Fibroblast of skin of left biceps (primary cell): ENCODE results near the gene HDAC4.
A peak's percentile ranks its signal among the peaks of the same experiment; 100 is the strongest.

ENCODE experiments used
- DNase-seq, 2 experiments: peaks; one replicate each; pipeline ENCODE4 v3.0.0-alpha.2; 2013; ENCODE audit warnings: low read depth in 2 of 2

HDAC4 gene

DNA sequence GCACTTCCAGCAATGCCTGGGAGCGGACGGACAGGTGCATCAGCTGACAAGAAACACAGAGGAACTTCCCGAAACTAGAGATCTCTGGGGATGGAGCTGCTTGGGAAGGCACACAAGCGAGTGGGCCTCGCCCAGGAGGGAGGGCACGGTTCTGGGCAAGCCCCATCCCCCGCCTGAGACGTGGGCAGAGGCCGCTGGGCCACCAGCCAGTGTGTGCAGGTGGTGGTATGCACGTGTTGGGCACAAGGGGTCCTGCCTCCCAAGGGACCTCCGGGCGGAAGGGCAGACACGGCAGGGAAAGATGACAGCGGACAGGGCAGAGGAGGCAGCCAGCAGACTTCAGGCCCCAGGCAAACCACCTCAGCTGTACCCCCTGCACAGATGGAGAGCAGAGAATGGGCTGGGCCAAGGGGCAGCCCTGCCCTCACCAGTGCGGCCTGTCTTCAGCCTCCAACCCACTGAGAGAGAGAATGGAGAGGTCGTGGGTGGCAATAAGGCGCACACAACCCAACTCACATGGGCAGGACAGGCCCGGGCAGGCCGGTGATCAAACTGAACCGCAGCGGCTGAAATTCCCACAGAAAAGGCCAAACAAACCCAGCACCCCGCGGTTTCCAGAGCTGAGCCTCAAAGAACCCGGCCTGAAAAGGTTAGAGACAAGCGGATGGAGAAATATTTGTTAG is 51.2 kb downstream of the HDAC4 start:
- DNase-seq = no peak

DNA sequence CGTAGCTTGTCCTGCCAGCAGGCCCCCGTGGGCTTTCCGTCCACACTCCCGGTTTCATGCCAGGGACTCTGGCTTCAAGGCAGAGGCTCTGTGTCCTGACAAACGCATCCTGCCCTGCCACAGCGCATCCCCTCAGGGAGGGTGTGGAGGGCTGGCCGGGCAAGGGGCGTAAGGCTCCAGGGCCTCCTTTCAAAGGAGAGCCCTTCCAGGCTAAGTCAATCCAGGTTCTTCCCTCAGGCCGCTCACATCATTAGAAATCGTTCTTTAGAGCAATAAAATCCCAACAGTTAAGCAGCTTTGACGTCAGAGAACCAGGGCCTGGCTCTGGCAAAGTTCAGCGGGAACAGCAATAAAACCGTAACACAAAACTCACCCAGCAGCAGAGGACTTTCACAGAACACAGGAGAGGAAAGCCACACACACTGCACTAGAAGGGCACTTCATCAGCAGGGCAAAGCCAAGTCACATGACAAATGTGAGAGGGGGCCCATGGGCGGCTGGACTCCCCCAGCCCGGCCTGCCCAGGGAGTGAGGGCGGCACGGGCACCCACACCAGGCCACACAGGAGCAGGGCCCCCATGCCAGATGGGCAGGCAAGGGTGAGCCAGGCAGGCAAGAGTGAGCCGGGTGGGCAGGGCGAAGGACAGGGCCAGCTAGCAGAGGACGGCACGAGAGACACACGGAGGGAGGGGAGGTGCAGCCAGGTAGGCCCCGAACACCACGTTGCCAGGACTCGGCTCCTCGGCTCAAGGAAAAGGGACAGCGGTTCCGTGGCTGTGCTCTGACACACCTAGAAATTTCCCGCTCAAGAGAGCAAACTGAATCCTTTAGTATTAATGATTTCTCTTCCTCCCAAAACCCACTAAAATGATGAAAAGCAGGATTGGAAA is 52.0 kb downstream of the HDAC4 start:
- DNase-seq = no peak

DNA sequence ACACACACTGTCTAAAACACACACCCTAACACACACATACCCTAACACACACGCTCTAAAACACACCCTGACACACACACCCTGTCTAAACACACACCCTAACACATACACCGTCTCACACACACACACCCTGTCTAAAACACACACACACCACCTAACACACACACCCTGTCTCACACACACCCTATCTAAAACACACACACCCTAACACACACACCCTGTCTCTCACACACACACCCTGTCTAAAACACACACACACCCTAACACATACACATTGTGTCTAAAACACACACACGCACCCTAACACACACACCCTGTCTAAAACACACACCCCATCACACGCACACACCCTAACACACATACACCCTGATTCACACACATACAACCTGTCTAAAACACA is 54.1 kb downstream of the HDAC4 start:
- DNase-seq = no peak

DNA sequence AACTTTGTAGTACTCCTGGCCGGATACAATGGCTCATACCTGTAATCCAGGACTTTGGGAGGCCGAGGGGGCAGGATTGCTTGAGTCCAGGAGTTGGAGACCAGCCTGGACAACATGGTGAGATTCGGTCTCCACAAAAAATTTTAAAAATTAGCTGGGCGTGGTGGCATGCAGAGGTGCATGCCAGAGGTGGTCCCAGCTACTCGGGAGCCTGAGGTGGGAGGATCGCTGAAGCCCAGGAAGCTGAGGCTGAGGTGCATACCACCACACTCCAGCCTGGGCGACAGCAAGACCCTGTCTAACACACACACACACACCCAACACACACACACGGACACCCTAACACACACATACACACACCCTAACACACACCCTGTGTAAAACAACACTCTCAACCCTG is 55.6 kb downstream of the HDAC4 start:
- DNase-seq = no peak

DNA sequence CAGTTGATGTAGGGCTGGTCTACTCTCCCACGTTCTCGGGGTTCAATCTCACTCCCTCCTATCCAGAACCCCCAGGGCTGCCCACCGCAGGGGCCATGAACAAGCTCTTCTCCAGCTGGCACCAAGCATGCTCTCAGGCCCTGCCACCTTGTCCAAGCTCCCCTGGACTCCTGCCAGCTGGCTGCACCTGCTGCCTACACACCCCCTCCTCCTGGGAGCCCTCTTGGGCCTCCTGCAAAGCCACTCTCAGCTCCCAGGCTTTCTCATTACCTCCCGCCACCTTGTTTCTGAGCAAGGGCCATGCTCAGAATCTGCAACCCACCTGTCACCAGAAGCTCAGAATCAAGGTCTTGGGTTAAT is 56.0 kb downstream of the HDAC4 start:
- DNase-seq = no peak

DNA sequence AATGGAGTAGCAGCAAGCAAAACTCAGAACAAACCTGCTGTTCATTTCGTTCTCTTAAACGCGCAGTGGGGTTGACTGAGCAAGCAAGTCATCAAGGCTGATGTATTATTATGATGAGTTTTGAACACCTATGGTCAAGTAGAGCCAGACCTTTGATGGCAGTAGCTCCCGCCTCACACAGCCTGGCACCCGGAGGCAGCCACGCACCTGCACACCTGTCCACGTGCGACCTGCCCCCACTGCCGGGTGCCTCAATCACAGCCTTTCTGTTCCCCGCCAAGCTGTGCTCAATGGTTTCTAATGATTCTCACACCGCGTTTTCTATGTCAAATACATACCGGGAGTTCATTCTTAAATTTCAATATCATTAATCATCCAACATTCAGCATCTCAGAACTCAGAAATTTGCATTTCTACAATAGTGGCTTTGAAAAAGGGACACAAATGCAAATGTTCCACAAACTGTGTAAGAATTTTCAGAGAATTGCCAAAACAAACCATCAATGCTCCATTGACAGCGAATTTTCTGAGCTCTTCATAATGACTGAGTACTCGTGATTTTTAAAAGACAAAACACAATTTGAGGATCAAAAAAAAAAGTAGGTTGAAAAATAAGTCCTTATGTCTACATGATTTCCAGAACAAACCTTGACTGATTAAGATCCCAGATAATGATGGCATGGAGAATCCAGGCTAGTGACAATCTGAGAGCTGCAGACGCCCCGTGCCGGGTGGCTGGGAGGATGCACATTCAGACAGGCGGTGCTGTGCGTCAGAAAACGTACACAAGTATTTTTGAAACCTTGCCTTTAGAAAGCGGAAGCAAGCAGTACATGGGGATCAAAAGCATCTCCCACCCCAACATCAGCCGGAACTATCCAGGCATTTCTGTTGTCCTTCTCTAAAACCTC is 56.6 kb downstream of the HDAC4 start:
- no peak for DNase-seq

DNA sequence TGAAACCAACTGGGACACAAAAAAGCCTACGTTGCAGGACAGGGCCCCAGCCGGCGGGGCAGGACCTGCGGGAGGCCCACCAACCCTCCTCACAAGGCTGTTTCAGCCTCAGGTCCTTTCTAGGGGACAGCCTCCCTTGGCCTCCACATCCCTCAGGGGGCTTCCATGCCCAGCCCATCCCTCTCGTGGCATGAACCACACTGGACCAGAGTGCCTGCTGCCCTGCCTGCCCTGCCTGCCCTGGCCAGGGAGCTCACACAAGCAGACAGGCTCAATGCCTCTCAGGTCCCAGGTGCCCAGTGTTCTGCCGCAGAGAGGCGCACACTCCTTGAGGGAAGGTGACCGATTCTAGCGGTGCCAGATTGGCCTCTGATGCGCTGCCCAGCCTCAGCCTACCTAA is 57.4 kb downstream of the HDAC4 start:
- no peak for DNase-seq

DNA sequence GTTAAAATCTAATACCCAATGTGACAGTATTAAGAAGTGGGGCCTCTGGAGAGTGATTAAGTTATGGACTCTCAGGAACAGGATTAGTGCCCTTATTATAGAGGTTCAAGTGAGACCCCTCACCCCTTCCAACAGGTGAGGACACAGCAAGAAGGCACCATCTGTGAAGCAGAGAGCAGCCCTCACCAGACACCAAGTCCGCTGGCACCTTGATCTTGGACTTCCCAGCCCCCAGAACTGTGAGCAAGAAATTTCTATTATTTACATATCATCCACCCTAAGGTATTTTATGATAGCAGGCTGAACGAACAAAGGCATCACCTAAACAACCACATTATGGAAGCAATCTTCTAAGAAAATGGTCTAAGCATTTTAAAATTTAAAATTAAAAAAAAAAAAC is 59.0 kb downstream of the HDAC4 start:
- DNase-seq = no peak

DNA sequence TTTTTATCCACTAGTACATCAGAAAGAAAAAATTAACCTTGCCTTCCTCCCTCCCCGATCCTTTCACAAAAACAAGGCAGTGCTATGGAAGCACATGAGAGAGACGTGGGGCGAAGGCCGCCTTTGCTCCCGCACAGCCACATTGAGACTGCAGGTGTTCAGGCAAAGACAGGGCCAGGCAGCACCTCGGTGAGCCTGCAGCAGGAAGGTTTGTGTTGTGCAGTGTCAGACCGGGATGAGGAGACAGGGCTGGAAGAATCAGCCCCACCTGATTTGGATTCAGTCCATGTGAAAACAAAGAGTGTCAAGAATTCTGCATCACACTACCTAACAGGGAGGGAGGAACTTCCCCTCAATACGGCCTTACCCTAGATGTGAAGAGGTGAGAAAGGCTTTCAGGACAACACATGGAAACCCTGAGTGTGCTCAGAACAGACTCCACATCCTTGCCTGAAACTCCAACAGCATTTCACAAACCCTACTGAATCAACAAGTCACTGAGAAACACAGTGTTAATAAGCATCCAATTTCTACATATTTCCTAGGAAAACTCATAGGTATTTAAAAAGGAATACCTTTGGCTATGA is 59.6 kb downstream of the HDAC4 start:
- DNase-seq = no peak

DNA sequence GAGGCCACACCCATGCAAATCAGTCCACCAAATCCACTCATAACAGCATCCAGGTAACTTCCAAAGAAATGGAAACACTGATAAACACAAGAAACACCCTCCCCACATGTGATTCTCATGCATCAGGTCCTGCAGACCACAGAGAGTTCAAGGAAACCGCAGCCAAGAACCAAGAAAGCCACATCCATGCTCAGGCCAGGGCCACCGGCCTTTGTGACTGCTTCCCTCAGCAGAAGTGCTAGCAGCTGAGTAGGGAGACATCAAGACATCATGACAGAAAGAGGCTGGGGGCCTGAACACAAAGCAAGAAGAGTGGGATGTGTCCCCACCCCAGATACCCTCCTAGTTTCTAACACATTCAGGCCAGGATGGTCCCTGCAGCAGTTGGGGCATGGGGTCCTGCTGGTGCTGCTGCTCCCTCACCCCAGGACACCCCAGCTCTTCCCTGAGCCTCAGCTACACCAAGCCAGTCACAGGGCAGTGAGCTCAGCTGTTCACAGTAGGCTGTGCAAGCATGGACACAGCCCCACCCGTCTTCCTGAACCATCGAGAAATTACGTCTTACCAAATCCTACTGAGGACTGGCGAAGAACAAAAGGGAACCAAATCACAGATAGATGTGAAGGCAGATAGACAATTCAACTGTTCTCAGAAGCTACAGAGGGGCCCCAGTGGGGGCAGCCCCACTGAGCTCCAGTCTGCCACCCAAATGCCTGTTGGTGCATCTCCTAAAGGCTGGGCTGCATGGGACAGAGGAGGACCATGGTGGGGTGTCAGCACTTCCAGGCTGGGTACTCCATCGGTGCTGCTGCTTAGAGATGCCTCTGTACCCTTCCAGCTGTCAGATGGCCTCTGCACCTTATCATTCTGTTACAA is 60.9 kb downstream of the HDAC4 start:
- DNase-seq = no peak

DNA sequence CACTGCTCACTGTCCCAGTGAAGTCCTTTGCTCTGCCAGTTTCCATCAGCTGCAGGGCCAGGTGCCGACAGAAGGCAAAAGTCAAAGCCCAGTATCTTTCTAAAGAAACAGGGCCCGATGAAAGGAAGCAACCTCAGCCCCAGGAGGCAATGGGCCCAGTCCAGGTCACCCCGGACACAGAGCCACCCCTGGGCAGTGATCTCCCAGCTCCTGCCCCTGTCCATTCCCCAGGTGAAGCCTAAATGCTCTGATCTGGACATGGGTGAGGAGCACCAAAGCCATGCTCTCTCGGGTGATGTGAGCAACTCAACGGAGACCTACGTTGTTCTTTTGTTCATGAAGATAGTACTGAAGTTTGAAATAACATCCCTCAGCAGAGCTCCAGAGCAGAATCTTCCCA is 61.6 kb downstream of the HDAC4 start:
- DNase-seq = no peak

DNA sequence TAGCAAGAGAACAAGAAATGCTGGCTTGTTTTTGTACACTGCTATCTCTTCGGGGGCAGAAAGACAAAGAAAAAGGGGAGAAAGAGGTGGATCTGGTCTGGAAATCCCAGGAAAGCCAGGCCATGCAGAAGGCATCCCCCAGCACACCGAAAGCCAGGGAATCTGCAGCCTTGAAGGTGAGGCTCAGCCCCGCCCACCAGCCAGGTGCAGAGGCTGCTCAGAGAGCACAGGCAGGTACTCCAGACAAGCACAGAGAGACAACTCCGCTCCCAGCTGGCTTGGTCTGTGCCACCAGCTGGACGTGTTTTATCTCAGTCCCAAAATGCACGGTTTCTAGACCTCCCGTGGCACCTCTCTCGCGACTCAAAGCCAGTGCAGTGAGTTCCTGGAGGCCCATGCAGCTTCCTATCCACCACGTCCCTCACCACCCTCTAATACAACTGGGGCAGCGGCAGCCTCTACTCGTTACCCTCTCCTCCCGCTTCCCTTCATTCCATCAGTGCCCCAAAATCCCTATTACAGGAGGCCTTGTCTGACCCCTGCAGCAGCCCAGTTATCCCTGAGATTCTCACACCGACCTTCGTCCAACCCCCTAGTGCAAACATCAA is 62.8 kb downstream of the HDAC4 start:
- DNase-seq = no peak

DNA sequence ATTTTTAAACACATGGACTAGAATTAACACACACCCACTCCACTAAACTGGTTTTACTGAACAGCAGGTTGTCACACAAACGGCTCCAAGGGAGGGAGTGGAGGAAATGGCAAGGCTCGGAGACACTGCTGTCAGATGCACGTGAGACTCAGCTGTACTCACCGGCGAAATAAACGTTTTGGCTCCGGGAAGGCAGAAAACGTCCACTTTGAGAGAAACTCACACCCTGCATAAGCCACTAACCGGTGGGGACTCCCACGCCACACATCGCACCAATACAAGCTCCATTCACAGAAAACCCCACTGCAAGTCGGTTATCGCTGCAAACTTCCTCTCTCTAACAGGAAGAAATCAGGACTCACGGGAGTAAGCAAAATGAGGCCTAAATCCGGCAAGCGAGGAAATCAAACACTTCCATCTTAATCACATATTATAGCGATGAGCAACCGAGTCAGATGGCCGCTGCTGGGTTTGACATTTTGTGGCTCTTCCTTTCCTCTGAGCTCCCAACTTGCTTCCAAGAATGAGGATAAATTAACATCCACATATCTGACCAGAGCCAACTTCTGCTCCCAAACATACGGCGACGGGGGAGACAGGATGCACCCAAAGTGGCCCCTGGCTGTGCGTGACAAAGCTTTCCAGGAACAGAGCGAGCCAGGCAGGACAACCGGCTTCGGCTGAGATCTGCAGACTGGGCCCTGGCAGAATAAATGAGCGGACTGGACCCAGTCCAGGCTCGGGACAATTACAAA is 63.5 kb downstream of the HDAC4 start:
- no peak for DNase-seq

DNA sequence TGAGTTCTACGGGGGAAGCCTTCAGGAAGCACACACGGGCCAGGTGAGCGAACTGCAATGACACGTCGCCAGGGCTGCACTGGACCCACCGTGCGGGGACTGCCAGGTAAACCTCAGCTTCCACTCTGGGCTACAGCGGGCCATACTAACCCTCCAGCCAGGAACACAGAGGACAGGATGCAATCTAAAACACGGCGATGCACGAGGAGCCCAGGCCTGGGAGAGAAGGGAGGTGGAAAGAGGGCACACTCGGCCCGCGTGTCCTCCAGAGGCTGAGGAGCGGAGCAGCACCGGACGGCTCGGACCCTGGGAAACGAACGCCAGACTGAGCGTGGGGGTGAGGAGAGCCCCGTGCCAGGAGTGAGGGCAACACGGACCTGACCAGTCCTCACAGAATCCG is 69.3 kb downstream of the HDAC4 start:
- DNase-seq = no peak

DNA sequence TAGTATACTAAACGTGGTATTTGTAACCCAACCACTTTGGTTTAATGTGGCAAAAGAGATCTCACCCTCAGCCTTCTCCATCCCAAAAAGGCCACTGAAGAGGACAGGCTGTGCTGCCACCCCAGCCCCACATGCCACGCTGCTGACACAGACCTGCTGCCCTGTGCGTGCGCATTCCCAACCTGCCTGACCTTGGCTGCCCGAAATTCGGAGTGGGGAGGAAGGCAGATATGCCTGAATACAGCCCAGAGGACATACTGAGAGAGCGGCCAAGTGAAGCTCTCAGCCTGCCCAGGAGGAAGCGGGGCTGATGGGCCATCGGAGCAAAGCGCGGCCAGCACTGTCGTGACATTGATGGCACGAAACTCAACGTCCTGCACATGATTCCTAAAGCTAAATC is 70.0 kb downstream of the HDAC4 start:
- no peak for DNase-seq

DNA sequence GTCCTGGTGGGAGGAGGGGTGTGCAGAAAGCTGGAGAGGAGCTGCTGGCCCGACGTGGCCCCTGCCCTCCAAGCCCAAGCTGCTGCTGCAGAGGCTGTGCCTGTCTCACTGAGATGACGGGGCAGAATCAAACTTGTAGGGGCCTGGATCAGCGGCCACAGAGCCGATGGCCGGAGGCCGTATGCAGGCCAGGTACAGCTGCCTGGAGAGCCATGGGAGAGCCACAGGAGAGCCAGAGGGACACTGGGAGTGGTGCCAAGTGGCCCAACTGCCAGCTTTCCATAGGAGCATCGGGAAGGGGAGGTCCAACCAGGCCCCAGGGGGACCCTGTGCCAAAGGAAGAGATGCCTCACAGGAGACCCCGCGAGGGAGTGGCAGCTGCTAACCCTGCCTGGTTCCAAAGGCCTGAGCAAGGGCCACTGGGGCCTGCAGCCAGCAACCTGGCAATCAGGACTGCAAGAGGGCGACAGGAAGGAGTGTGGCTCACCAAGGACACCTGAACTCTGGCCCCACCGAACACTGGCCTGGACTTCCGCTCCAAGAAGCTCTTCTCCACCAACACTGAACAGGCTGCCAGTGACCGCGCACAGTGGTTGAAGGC is 70.7 kb downstream of the HDAC4 start:
- DNase-seq = no peak

DNA sequence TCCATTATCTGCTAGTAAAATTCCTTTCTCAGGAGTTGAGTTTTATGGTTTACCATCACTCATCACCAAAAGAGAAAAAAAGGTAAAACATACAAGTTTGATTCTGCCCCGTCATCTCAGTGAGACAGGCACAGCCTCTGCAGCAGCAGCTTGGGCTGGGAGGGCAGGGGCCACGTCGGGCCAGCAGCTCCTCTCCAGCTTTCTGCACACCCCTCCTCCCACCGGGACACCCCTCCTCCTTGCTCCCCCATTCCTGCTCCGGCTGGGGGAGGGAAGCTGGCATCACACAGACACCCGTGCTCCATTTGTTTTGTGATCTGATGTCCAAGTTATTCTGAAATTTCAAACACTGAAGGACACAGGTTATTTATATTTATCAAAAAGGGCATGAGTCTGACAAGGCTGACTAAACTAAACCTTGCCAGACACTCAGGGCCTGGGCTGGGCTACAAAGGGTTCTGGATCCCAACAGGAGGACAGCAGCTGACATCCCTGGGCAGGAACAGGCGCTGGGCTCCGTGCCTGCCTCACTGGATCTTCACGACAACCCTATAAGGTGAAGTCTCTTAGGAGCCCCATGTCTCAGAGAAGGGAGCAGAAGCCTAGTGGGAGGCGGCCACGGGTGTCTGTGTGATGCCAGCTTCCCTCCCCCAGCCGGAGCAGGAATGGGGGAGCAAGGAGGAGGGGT is 71.4 kb downstream of the HDAC4 start:
- no peak for DNase-seq

DNA sequence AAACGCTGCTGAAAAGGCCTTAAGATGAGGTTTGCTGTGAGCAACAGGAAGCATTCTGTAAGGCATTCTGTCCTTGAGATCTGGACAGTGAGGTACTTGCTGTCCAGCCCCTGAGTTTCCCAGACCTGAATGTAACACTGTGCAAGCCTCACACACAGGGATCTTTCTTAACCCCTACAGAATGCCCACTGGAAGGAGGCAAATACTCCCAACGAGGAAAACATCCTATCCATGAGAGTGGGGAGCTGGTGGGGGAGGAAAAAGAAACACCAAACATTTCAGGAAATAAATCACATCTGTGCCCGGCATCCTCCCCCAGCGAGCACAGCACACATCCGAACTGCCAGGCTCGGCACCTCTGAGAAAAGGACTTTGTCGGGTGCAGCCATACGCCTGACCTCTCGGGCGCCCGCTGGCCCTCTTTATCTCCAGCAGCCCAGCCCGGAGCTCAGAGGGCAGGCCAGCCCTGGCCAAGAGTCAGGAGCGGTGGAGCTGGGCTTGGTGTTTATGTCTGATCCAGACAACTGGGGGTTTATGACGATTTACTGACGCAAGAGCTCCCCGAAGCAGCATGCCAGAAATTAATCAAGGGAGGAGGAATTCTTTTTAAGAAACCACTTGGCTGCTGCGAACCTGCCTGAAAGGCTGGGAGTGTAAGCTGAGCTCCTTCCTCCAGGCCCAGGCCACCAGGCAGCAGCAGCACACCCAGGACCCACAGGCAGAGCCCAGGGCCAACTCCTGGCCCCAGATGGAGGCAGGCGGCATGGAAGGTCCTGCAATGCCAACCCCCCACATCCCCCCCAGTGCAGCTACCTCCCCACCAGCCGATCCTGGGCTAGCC is 72.2 kb downstream of the HDAC4 start:
- peak; percentile 79 to 81 for DNase-seq
